DND-41 (cell line): Measurements from ENCODE around the gene DLGAP4.

ENCODE experiments used
- CTCF ChIP-seq: IDR thresholded peaks from 2 replicates; pipeline ENCODE4 v1.5.1; 2012; ENCODE audit warnings: borderline replicate concordance, low read length, moderate library complexity, mild to moderate bottlenecking; ENCODE audit not compliant: poor library complexity, severe bottlenecking; ENCODE audit errors: extremely low read depth
- EZH2 ChIP-seq: IDR thresholded peaks from 3 replicates; pipeline ENCODE4 v1.6.1; 2012; ENCODE audit warnings: borderline replicate concordance, low read depth, mild to moderate bottlenecking, moderate library complexity, low read length, inconsistent platforms; ENCODE audit not compliant: severe bottlenecking

- TF ChIP-seq EZH2 = no peak
- no peak for TF ChIP-seq CTCF
Observed at GRCh38 chr20:36314734-36315544, 8.8 kb downstream of the DLGAP4 start.
